ENCODE measurements around the gene GDI2.

Gene GDI2

GRCh38 chr10:5804386-5804785 lies 8.8 kb downstream of the GDI2 start:
- Histone ChIP-seq H3K9ac (ENCODE audit: low read length) (no peak overlapping the region), H3K79me2 (ENCODE audit: low read length) (peaks cover 100% of the 10 kb centered on the region), H4K20me1 (ENCODE audit: insufficient read depth, low read length) (peaks cover 43% of the 10 kb centered on the region), H3K4me1 (ENCODE audit: low read length) (peaks cover 10% of the 10 kb centered on the region), H3K9me2 (replicated peaks; ENCODE audit: insufficient read depth, low read length) (no peaks in the 10 kb centered on the region), H3K4me2 (ENCODE audit: low read depth, low read length) (no peak overlapping the region), H3K4me3 (ENCODE audit: low read length) (no peak overlapping the region), H3K36me3 (replicated peaks; ENCODE audit: insufficient read depth, low read length) (peaks cover 11% of the 10 kb centered on the region; the same call in 1 of the 2 replicates), H3K27me3 (replicated peaks; ENCODE audit: insufficient read depth, low read length) (no peaks in the 10 kb centered on the region), H2AFZ (ENCODE audit: low read length) (no peak overlapping the region), H3K27ac (ENCODE audit: low read length) (no peak overlapping the region), H3K9me3 (replicated peaks; ENCODE audit: insufficient read depth, low read length) (no peaks in the 10 kb centered on the region), H3F3A (ENCODE audit: insufficient read depth, low read length) (no peaks in the 10 kb centered on the region)
- no peak for DNase-seq
- TF ChIP-seq EZH2 (optimal IDR thresholded peaks at IDR 0.05; ENCODE audit: low read depth, low read length) (no peak), EZH2phosphoT487 (IDR thresholded peaks at IDR 0.05; ENCODE audit: low read length) (no peak)
- TF ChIP-seq, protein P1, sequence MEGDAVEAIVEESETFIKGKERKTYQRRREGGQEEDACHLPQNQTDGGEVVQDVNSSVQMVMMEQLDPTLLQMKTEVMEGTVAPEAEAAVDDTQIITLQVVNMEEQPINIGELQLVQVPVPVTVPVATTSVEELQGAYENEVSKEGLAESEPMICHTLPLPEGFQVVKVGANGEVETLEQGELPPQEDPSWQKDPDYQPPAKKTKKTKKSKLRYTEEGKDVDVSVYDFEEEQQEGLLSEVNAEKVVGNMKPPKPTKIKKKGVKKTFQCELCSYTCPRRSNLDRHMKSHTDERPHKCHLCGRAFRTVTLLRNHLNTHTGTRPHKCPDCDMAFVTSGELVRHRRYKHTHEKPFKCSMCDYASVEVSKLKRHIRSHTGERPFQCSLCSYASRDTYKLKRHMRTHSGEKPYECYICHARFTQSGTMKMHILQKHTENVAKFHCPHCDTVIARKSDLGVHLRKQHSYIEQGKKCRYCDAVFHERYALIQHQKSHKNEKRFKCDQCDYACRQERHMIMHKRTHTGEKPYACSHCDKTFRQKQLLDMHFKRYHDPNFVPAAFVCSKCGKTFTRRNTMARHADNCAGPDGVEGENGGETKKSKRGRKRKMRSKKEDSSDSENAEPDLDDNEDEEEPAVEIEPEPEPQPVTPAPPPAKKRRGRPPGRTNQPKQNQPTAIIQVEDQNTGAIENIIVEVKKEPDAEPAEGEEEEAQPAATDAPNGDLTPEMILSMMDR (IDR thresholded peaks at IDR 0.05; ENCODE audit: low read length): no peak

DNA sequence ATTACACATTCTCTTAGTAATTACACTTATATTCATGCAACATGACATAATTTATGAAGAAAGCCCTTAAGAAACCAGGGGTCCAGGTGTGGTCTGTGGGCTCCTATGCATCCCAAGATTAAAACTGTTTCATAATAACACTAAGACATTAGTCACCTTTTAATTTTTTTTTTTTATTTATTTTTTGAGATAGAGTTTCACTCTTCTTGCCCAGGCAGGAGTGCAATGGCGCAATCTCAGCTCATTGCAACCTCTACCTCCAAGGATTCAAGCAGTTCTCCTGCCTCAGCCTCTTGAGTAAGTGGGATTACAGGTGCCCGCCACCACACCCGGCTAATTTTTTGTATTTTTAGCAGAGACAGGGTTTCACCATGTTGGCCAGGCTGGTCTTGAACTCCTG lies 12.5 kb downstream of the GDI2 start:
- Histone ChIP-seq H3K4me3 (ENCODE audit: low read length) (no peak overlapping the region), H4K20me1 (ENCODE audit: insufficient read depth, low read length) (peaks cover 16% of the 10 kb centered on the region; the same call in 1 of the 2 replicates), H3F3A (ENCODE audit: insufficient read depth, low read length) (no peaks in the 10 kb centered on the region), H3K27ac (ENCODE audit: low read length) (no peak overlapping the region), H3K36me3 (replicated peaks; ENCODE audit: insufficient read depth, low read length) (peaks cover 17% of the 10 kb centered on the region; the same call in 1 of the 2 replicates), H3K27me3 (replicated peaks; ENCODE audit: insufficient read depth, low read length) (no peaks in the 10 kb centered on the region), H3K4me1 (ENCODE audit: low read length) (no peaks in the 10 kb centered on the region), H3K79me2 (ENCODE audit: low read length) (peaks cover 96% of the 10 kb centered on the region), H3K9me2 (replicated peaks; ENCODE audit: insufficient read depth, low read length) (no peaks in the 10 kb centered on the region), H3K4me2 (ENCODE audit: low read depth, low read length) (no peak overlapping the region), H2AFZ (ENCODE audit: low read length) (no peak overlapping the region), H3K9me3 (replicated peaks; ENCODE audit: insufficient read depth, low read length) (no peaks in the 10 kb centered on the region), H3K9ac (ENCODE audit: low read length) (no peak overlapping the region)
- TF ChIP-seq EZH2 (optimal IDR thresholded peaks at IDR 0.05; ENCODE audit: low read depth, low read length) (no peak), EZH2phosphoT487 (IDR thresholded peaks at IDR 0.05; ENCODE audit: low read length) (no peak)
- TF ChIP-seq, protein P1 (IDR thresholded peaks at IDR 0.05; ENCODE audit: low read length): no peak
- DNase-seq: no peak

DNA sequence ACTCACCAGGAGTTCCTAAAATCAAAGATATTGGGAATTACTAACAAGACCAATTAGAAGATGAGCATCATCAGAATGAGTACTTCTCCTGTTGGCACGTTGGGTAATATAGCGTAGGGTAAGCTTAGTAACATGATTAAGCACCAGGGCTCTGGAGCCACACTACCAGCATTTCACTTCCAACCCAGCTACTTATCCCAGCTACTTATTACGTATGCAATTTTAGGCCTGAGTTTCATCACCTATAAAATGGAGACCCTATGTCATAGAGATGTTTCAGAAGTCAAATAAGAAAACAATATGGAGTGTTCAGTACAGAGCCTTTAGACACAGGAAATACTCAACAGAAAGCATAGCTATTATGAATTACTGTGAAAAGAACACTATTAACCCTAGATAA lies 19.0 kb downstream of the GDI2 start:
- Histone ChIP-seq H3K4me3 (ENCODE audit: low read length) (no peak overlapping the region), H3K4me1 (ENCODE audit: low read length) (no peaks in the 10 kb centered on the region), H3K36me3 (replicated peaks; ENCODE audit: insufficient read depth, low read length) (peaks cover 21% of the 10 kb centered on the region; the same call in 1 of the 2 replicates), H3K9ac (ENCODE audit: low read length) (no peak overlapping the region), H2AFZ (ENCODE audit: low read length) (no peak overlapping the region), H3K27me3 (replicated peaks; ENCODE audit: insufficient read depth, low read length) (no peaks in the 10 kb centered on the region), H3K79me2 (ENCODE audit: low read length) (peaks cover 91% of the 10 kb centered on the region), H3F3A (ENCODE audit: insufficient read depth, low read length) (no peaks in the 10 kb centered on the region; the same call in 1 of the 2 replicates), H3K9me3 (replicated peaks; ENCODE audit: insufficient read depth, low read length) (no peaks in the 10 kb centered on the region), H3K4me2 (ENCODE audit: low read depth, low read length) (no peak overlapping the region), H4K20me1 (ENCODE audit: insufficient read depth, low read length) (peaks cover 8% of the 10 kb centered on the region; the same call in 1 of the 2 replicates), H3K9me2 (replicated peaks; ENCODE audit: insufficient read depth, low read length) (no peaks in the 10 kb centered on the region), H3K27ac (ENCODE audit: low read length) (no peak overlapping the region)
- TF ChIP-seq EZH2 (optimal IDR thresholded peaks at IDR 0.05; ENCODE audit: low read depth, low read length) (no peak), EZH2phosphoT487 (IDR thresholded peaks at IDR 0.05; ENCODE audit: low read length) (no peak)
- TF ChIP-seq, protein P1 (IDR thresholded peaks at IDR 0.05; ENCODE audit: low read length): no peak
- DNase-seq: no peak

Data from MM.1S (cell line).